Activated naive CD8-positive, alpha-beta T cell treated with anti-CD3 and anti-CD28 coated beads, Interleukin-2, amount 10 ng/mL, durations not matched to agents 7 days and 5 days (primary cell): ENCODE data around the gene CCDC91. TPM values are rescaled to one million over a fixed set of nuclear protein-coding genes. Genes with fewer than 3 reads are reported as not detected.

Experiments
- ATAC-seq: fragments of 150-1000 bp; cut with Tn5 transposase; one replicate; pipeline ENCODE4 v1.10.0; 2021; ENCODE audit warnings: low read depth, moderate library complexity
- POLR2A ChIA-PET: fragments of 350-600 bp; sonication (Branson Sonifier 250); formaldehyde crosslinking; loops from one replicate; lab custom pipeline; 2021; ENCODE audit warnings: antibody characterized with exemption; lab: Charles Lee
- DNase-seq: peaks from one replicate; pipeline ENCODE4 v3.0.0; 2021
- H3K27ac Mint-ChIP-seq: one replicate; pipeline ENCODE4 v1.8.0; 2022; ENCODE audit warnings: mild to moderate bottlenecking, mixed read lengths
- H3K27me3 Mint-ChIP-seq: one replicate; pipeline ENCODE4 v1.8.0; 2022; ENCODE audit warnings: mild to moderate bottlenecking, moderate library complexity, mixed read lengths
- H3K36me3 Mint-ChIP-seq: one replicate; pipeline ENCODE4 v1.8.0; 2021; ENCODE audit warnings: mild to moderate bottlenecking, mixed read lengths
- H3K4me1 Mint-ChIP-seq: one replicate; pipeline ENCODE4 v1.8.0; 2021; ENCODE audit warnings: mixed read lengths
- H3K4me3 Mint-ChIP-seq: one replicate; pipeline ENCODE4 v1.8.0; 2022; ENCODE audit warnings: mild to moderate bottlenecking, moderate library complexity, mixed read lengths
- H3K9me3 Mint-ChIP-seq: one replicate; pipeline ENCODE4 v1.8.0; 2021; ENCODE audit warnings: mixed read lengths
- total RNA-seq, 2 experiments: library from RNA; stranded (reverse); gene quantifications; one replicate each; pipeline ENCODE4 v1.2.3, GENCODE V29; 2021

The CCDC91 gene, protein sequence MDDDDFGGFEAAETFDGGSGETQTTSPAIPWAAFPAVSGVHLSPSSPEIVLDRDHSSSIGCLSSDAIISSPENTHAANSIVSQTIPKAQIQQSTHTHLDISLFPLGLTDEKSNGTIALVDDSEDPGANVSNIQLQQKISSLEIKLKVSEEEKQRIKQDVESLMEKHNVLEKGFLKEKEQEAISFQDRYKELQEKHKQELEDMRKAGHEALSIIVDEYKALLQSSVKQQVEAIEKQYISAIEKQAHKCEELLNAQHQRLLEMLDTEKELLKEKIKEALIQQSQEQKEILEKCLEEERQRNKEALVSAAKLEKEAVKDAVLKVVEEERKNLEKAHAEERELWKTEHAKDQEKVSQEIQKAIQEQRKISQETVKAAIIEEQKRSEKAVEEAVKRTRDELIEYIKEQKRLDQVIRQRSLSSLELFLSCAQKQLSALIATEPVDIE
- total RNA-seq: 10 to 100 TPM; 33.2 to 33.9 TPM

DNA sequence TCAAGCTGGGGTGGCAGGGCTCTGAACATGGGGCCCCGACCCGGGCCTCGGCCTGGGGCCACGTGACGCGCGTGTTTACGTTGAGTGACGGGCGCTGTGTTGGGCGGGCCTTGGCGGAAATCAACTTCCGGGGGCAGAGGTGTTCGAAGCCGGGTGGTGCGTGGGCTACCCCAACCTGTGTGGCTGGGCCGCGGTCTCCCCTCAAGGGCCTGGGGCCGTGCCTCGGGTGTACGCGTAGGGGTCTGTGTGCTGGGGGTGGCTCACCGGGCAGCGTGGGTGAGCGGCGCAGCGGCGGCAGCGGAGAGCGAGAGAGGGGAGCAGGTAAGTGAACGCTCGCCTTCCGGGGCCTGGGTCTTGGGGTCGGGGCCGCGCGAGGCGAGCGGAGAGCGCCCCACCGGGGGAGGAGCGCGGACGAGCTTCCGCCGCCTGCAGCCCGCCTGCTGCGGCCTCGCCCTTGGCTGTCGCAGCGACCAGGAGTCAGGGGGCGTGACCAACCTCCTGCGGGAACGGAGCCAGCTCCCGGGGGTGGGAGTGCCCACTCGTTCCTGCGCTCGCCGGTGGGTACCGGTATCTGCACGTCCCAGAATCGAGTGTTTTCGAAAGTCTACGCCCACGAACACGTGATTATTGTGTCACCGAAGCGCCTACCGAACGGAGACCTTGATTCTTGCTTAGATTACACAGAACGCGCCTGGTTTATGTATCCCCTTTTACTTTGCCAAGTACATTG, at the start of gene CCDC91:
Gene CCDC91, plus strand, starts transcription at position 136 of the 730 bp plus-strand sequence. CDS start 66,760 bp downstream, outside the sequence.
- Mint-ChIP-seq H3K27ac (peak within 1 kb of the TSS; percentile 99), H3K27me3 (no peaks in the 10 kb centered on the region), H3K4me1 (peaks cover 32% of the 10 kb centered on the region), H3K9me3 (peaks cover 7% of the 10 kb centered on the region), H3K4me3 (peak within 1 kb of the TSS; percentile 94), H3K36me3 (peaks cover 19% of the 10 kb centered on the region)
- DNase-seq (peak; percentile 87), ATAC-seq (peak; percentile 85)
- POLR2A ChIA-PET: interaction anchor here (0.6 to 2.9 kb wide), 8 partner anchors 11 to 80 kb away, joined by 3 to 11 read pairs (median 6); no protein-coding TSS in a partner anchor

DNA sequence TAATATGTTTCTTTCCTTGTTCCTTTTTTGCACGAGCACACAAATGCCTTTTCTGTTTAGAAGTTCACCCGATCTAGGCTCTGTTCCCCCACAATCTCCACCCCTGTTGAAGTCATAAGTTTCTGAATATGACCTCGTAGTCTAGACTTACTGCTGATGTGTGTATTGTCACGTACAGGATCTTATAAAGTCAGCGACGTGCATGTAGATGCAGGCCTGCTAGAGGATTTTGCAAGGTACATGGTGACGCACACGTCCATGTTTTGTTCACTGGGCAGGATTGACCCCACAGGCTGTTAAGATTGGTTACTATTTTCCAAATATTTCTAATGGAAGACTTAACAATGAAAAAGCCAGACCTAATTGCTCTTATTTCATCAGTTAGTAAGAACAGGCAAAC, 46.2 kb upstream of the CCDC91 start:
- H3K36me3 Mint-ChIP-seq: no peaks in the 10 kb centered on the region
- DNase-seq (no peak), ATAC-seq (no peak)
- H3K9me3 Mint-ChIP-seq: no peaks in the 10 kb centered on the region
- peaks cover 3% of the 10 kb centered on the region for H3K27me3 Mint-ChIP-seq
- H3K4me3 Mint-ChIP-seq: no peak overlapping the region
- no peak overlapping the region for H3K27ac Mint-ChIP-seq
- H3K4me1 Mint-ChIP-seq: no peaks in the 10 kb centered on the region
- POLR2A ChIA-PET: no interaction called here

DNA sequence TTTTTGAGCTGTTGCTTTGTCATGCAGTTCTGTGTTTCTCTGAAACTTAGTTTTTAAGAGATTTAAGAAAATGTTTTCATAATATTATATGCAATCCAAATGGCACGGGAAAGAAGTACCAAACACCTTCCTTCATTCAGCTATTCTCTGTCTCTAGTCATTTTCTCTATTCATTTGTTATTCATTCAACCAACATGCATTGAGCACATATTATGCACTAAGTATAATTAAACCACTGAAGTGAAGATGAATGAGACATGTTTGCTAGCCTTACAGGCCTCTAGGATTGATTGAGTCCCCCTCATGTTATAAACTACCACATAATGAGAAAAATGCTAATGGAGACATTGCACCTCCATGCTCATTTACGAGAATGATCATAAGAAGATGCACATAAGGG, 45.7 kb upstream of the CCDC91 start:
- Mint-ChIP-seq H3K27me3 (peaks cover 3% of the 10 kb centered on the region), H3K9me3 (no peaks in the 10 kb centered on the region), H3K27ac (no peak overlapping the region), H3K36me3 (no peaks in the 10 kb centered on the region), H3K4me3 (no peak overlapping the region), H3K4me1 (no peaks in the 10 kb centered on the region)
- no peak for DNase-seq
- no peak for ATAC-seq
- POLR2A ChIA-PET: no interaction called here

DNA sequence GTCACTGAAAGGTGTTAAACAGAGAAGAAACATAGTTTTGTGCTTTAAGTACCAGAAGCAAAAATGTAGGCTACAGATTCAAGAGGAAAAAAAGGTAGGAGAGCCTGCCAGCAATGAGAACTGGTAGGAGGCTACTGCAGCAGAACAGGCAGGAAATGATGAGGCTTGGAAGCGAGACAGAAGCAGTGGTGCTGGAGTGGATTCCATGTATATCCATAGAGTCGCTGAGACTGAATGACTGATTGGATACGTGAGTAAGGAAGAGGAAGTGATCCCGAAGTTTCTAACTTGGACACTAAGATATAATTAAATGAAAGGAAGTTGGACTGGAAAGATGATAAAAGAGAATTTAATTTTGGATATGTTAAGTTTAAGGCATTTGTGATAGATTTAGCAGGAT, 45.0 kb upstream of the CCDC91 start:
- ATAC-seq (no peak), DNase-seq (no peak)
- Mint-ChIP-seq H3K4me1 (no peaks in the 10 kb centered on the region), H3K27ac (no peak overlapping the region), H3K9me3 (no peaks in the 10 kb centered on the region), H3K36me3 (no peaks in the 10 kb centered on the region), H3K27me3 (peaks cover 3% of the 10 kb centered on the region), H3K4me3 (no peak overlapping the region)
- POLR2A ChIA-PET: no interaction called here

DNA sequence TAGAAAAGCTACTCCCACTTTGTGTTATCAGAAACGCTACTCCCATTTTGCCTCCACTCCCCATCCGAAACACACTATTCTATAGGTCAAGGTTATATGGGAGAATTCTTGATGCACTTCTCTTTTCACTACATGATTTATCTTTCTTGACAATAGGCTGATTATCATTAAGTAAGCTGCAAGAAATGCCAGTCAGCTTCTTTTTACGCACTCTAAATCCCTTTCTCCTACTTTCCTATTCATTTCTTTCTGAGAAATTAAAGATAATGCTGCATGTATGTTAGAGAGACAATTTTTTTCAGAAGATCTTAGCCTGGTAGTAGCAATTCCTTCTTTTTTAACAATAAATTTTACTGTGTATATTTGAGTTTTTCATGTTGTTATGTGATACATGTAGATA, 41.0 kb upstream of the CCDC91 start:
- DNase-seq: no peak
- ATAC-seq: no peak
- Mint-ChIP-seq H3K36me3 (no peaks in the 10 kb centered on the region), H3K9me3 (peaks cover 3% of the 10 kb centered on the region), H3K27ac (no peak overlapping the region), H3K27me3 (peaks cover 3% of the 10 kb centered on the region), H3K4me3 (no peak overlapping the region), H3K4me1 (no peaks in the 10 kb centered on the region)
- POLR2A ChIA-PET: no interaction called here

DNA sequence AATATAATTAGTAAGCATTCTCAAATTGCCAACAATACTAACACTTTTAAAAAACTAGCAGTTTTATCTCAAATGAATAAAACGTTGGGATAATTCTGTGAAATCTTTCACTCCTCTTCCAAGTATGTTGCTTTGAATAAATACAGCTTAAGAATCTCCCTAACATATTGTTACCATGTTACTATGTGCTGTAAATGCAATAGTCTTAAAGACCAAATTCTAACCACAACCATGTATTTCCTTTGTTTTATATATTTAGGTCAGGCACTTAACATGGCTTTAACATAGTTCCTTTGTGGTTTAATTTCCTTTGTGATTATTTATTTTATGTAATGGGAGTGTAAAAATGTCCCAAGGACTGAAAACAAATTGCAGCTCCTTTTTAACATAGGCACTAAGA, 33.9 kb upstream of the CCDC91 start:
- peaks cover 3% of the 10 kb centered on the region for H3K9me3 Mint-ChIP-seq
- no peaks in the 10 kb centered on the region for H3K4me1 Mint-ChIP-seq
- H3K27me3 Mint-ChIP-seq: no peaks in the 10 kb centered on the region
- H3K36me3 Mint-ChIP-seq: no peaks in the 10 kb centered on the region
- no peak for ATAC-seq
- H3K27ac Mint-ChIP-seq: no peak overlapping the region
- POLR2A ChIA-PET: no interaction called here
- no peak overlapping the region for H3K4me3 Mint-ChIP-seq
- DNase-seq: no peak

DNA sequence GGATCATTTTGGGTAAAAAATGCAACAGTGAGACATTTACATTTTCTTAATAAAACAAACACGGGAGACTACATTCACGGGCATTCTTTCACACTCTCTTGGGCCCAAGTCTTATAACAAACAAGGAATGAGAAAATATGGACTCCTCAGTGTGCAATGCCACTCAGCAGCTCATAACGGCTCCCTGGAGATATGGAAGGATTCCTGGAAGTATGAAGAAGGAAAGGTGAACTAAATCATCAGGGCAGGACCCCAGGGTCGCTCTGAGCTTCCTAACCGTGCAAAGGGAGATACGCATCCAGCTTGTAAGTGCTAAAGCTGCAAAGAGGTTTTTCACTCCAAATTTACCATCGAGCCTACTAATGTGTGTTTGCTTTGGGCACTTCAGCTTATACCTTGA, 33.5 kb upstream of the CCDC91 start:
- H3K4me1 Mint-ChIP-seq: no peaks in the 10 kb centered on the region
- H3K36me3 Mint-ChIP-seq: no peaks in the 10 kb centered on the region
- no peak overlapping the region for H3K4me3 Mint-ChIP-seq
- DNase-seq (no peak), ATAC-seq (no peak)
- POLR2A ChIA-PET: no interaction called here
- H3K9me3 Mint-ChIP-seq: peaks cover 3% of the 10 kb centered on the region
- no peak overlapping the region for H3K27ac Mint-ChIP-seq
- no peaks in the 10 kb centered on the region for H3K27me3 Mint-ChIP-seq

DNA sequence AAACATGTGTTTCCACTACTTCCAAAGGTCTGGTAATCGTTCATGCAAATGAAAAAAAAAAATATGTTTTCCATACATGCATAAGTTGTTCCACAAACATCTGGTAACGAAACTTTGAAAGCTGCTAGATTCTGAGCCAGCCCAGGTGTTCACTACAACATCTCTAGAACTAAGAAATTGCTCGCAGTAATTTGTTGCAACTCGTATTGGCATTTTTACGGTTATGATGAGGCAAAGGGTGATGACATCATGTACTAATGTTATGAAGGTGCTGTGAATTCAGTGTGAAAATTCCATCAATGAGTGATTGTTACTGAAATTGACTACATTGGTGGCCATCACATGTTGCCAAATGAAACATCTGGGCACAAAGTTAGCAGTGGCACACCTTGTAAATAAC, 31.9 kb upstream of the CCDC91 start:
- POLR2A ChIA-PET: no interaction called here
- H3K4me3 Mint-ChIP-seq: no peak overlapping the region
- no peaks in the 10 kb centered on the region for H3K4me1 Mint-ChIP-seq
- DNase-seq (no peak), ATAC-seq (no peak)
- H3K27ac Mint-ChIP-seq: no peak overlapping the region
- no peaks in the 10 kb centered on the region for H3K9me3 Mint-ChIP-seq
- peaks cover 3% of the 10 kb centered on the region for H3K36me3 Mint-ChIP-seq
- H3K27me3 Mint-ChIP-seq: no peaks in the 10 kb centered on the region

DNA sequence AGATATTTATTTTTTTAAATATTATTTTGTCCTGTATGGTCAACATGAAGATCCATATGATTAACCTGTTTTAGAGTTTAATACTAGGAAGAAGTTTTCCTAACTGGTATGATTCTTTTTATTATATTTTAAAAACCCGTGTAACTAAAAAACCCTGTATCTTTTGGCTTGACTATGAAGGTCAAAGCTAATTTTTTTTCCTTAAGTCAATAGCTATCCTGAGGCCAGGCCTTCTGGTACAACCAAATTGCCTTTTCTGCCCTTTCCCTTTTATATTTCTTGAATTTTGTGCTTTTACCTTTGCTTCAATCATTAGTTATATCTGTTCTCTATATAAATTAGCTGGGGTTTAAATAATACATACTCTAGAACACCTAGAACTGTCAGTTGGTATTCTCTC, 30.6 kb upstream of the CCDC91 start:
- Mint-ChIP-seq H3K27ac (no peak overlapping the region), H3K27me3 (no peaks in the 10 kb centered on the region), H3K4me3 (no peak overlapping the region), H3K36me3 (peaks cover 3% of the 10 kb centered on the region), H3K4me1 (no peaks in the 10 kb centered on the region), H3K9me3 (no peaks in the 10 kb centered on the region)
- ATAC-seq: no peak
- POLR2A ChIA-PET: no interaction called here
- no peak for DNase-seq

DNA sequence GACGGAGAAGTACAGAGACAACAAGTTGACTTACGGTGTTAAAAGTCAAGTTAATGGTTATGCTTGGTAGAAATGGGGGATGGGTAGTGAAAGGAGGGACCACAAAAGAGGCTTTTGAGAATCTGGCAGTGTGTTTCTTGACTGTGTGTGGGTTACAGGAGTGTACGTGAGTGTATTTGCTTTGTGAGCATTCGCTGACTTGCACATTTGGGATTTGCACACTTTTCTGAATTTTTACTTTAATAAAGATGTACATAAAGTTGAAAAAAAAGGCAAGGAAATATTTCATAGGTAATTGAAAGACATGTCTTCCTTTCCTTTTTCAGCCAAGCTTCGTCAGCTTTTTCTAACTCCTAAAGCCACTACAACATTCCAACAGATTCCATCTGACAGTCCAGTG, 28.6 kb upstream of the CCDC91 start:
- ATAC-seq: no peak
- H3K9me3 Mint-ChIP-seq: no peaks in the 10 kb centered on the region
- POLR2A ChIA-PET: no interaction called here

DNA sequence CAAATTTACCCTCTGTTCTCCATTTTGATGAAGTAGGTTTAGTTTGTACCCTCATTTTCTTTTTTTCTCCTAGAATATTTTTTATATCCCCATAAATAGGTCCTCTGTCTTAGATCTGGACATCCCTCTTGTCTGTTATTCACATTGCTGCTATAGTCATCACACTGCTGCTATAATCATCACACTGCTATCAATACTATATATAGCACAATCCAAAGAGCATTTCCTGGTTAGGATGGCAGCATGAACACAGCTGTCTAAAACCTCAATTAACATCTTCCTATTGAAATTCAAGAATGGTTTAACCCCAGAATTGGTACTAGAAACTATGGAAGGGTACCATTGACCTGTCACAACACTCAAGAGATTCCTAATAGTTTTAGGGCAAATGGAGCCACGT, 27.6 kb upstream of the CCDC91 start:
- peaks cover 2% of the 10 kb centered on the region for H3K9me3 Mint-ChIP-seq
- ATAC-seq: no peak
- H3K4me3 Mint-ChIP-seq: no peak overlapping the region
- no peak overlapping the region for H3K27ac Mint-ChIP-seq
- peaks cover 3% of the 10 kb centered on the region for H3K36me3 Mint-ChIP-seq
- no peak for DNase-seq
- H3K27me3 Mint-ChIP-seq: no peaks in the 10 kb centered on the region
- POLR2A ChIA-PET: no interaction called here
- no peaks in the 10 kb centered on the region for H3K4me1 Mint-ChIP-seq

More for the DNA sequence above, 28.6 kb upstream of the CCDC91 start:
- Mint-ChIP-seq H3K27ac (no peak overlapping the region), H3K36me3 (peaks cover 3% of the 10 kb centered on the region), H3K4me1 (no peaks in the 10 kb centered on the region), H3K27me3 (no peaks in the 10 kb centered on the region), H3K4me3 (no peak overlapping the region)
- no peak for DNase-seq

DNA sequence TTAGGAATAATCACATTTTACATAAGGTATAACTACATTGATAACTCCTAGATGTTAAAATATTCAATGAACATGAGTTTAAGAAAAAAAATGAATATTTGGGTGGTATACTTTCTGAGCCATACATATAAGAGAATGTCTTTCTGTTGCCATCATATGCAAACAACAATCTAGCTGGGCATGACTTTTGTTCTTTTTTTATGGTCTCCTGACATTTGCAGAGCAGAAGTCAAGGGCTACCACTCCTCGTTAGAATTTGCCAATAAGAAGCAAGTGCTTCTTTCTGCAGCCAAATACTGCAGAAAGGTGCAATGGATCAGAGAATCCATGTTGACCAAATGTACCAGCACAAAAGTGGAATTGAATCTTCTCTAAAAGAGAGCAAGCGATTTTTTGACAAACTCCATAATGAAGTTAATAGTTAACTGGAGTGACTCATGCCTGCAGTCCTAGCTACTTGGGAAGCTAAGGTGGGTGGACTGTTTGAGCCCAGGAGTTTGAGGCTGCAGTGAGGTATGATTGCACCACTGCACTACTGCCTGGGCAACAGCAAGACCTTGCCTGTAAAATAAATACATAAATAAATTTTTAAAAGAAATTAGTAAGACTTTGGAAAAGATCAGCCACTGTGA, 25.5 kb upstream of the CCDC91 start:
- Mint-ChIP-seq H3K4me3 (no peak overlapping the region), H3K4me1 (no peaks in the 10 kb centered on the region)

DNA sequence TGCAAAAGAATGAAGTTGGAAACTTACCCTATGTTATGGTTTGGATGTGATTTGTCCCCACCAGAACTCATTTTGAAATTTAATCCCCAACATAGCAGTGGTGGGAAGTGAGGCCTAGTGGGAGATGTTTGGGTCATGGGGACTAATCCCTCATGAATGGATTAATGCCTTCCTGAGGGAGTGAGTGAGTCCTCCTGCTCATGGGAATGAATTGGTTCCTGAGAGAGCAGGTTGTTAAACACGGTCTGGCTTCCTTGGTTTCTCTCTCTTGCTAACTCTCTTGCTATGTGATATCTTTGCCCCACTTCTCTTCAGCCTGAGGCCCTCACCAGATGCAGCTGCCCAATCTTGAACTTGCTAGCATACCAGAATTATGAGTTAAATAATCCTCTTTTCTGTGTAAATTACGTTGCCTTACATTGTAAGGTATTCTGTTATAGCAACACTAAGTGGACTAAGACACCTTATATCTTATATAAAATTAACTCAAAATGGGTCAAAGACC, 22.2 kb upstream of the CCDC91 start:
- Mint-ChIP-seq H3K27ac (no peak overlapping the region), H3K4me3 (no peak overlapping the region), H3K36me3 (peaks cover 2% of the 10 kb centered on the region), H3K4me1 (no peaks in the 10 kb centered on the region), H3K9me3 (peaks cover 4% of the 10 kb centered on the region), H3K27me3 (no peaks in the 10 kb centered on the region)
- DNase-seq (no peak), ATAC-seq (no peak)
- POLR2A ChIA-PET: no interaction called here

More for the DNA sequence above, 25.5 kb upstream of the CCDC91 start:
- H3K36me3 Mint-ChIP-seq: peaks cover 3% of the 10 kb centered on the region
- POLR2A ChIA-PET: no interaction called here
- ATAC-seq: no peak
- no peaks in the 10 kb centered on the region for H3K27me3 Mint-ChIP-seq
- H3K27ac Mint-ChIP-seq: no peak overlapping the region
- peaks cover 2% of the 10 kb centered on the region for H3K9me3 Mint-ChIP-seq
- DNase-seq: no peak
